Prostate gland (tissue), 2 donors: ENCODE data around the gene SMG1. TPM values are rescaled to one million over a fixed set of nuclear protein-coding genes. Genes with fewer than 3 reads are reported as not detected.

ENCODE experiments used
- DNase-seq: peaks from one replicate; pipeline ENCODE4 v3.0.0-alpha.2; 2019; ENCODE audit warnings: low spot score
- H3K27ac ChIP-seq, 2 donors: fragments of 200-600 bp; sonication (generic); 2 replicates each; pipeline ENCODE4 v1.5.1; 2017 to 2019
- H3K27me3 ChIP-seq: fragments of 200-600 bp; sonication (generic); replicated peaks from 2 replicates; pipeline ENCODE4 v1.5.1; 2019; ENCODE audit not compliant: insufficient read depth
- H3K36me3 ChIP-seq, 2 donors: fragments of 200-600 bp; sonication (generic); 1 replicate in 1 of 2; 2 replicates in 1 of 2; pipeline versions ENCODE4 v1.5.1 to v1.8.1; 2017 to 2019
- H3K4me1 ChIP-seq: fragments of 200-600 bp; sonication (generic); replicated peaks from 2 replicates; pipeline ENCODE4 v1.5.1; 2019
- H3K4me3 ChIP-seq, 2 donors: fragments of 200-600 bp; sonication (generic); 2 replicates each; pipeline ENCODE4 v1.5.1; 2017 to 2019
- H3K9me3 ChIP-seq: fragments of 200-600 bp; sonication (generic); 2 replicates; pipeline ENCODE4 v1.5.1; 2017
- POLR2A ChIP-seq: fragments of 450-650 bp; IDR thresholded peaks from one replicate; pipeline ENCODE4 v1.6.1; 2016; ENCODE audit warnings: antibody characterized with exemption, mild to moderate bottlenecking
- POLR2AphosphoS5 ChIP-seq: sonication (generic); formaldehyde crosslinking; IDR thresholded peaks from one replicate; pipeline ENCODE4 v1.6.1; 2017; ENCODE audit warnings: antibody characterized with exemption
- whole genome bisulfite sequencing: methylation state at CpG from one replicate; pipeline ENCODE4 v1.1.5; 2018; 5-methylcytosine and 5-hydroxymethylcytosine counted together
- intact Hi-C: fragments of 100-400 bp; cut with DNase I; formaldehyde crosslinking; loops from one replicate; pipeline ENCODE4 v1.14.2; 2022
- total RNA-seq, 2 donors: library from RNA; depleted of rRNA; stranded (reverse); fragments of >200 nt; gene quantifications; one replicate each; pipeline ENCODE4 v1.1.0, GENCODE V29; 2016
- TF ChIP-seq, protein P1 (sequence below), 4 experiments: fragments of 200-600 bp in 2 of 4; fragments of 450-650 bp in 2 of 4; sonication (generic) in 2 of 4; IDR thresholded peaks; 1 replicate in 3 of 4; 2 replicates in 1 of 4; pipeline ENCODE4 v1.5.1; 2016 to 2019; ENCODE audit warnings: antibody characterized with exemption in 4 of 4, mild to moderate bottlenecking in 2 of 4, moderate library complexity in 2 of 4

The SMG1 gene
- total RNA-seq, 2 donors from 2014 or later: 67.0 to 95.7 TPM

DNA sequence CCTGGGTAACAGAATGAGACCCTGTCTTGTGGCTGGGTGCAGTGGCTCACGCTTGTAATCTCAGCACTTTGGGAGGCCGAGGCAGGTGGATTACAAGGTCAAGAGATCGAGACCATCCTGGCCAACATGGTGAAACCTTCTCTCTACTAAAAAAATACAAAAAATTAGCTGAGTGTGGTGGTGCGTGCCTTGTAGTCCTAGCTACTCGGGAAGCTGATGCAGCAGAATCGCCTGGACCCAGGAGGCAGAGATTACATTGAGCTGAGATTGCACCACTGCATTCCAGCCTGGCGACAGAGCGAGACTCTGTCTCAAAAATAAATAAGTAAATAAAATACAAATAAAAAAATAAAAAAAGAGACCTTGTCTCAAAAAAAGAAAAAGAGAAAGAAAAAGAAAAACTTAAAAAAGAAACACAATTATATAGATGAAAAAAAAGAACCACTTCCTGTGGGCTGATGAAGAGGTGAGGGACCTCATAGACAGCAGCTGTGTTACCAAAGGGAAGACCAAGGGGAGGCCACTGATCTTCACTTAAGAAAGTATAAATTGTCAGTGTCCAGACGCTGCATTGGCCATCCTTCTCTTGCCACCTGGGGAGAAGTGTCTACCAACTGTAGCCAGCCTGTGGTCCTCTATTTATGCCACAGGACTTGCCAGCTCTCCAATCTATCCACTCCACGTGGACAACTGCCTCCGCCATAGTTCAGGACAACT lies 24.4 kb upstream of the SMG1 start:
- no peaks in the 10 kb centered on the region for H3K27me3 ChIP-seq
- intact Hi-C loops: no loop called here
- H3K4me1 ChIP-seq: no peaks in the 10 kb centered on the region
- no peaks in the 10 kb centered on the region for H3K36me3 ChIP-seq
- no peak overlapping the region for H3K27ac ChIP-seq
- 93% methylated on average over 11 of the region's 11 CpGs for WGBS
- TF ChIP-seq POLR2AphosphoS5: no peak
- TF ChIP-seq, protein P1, sequence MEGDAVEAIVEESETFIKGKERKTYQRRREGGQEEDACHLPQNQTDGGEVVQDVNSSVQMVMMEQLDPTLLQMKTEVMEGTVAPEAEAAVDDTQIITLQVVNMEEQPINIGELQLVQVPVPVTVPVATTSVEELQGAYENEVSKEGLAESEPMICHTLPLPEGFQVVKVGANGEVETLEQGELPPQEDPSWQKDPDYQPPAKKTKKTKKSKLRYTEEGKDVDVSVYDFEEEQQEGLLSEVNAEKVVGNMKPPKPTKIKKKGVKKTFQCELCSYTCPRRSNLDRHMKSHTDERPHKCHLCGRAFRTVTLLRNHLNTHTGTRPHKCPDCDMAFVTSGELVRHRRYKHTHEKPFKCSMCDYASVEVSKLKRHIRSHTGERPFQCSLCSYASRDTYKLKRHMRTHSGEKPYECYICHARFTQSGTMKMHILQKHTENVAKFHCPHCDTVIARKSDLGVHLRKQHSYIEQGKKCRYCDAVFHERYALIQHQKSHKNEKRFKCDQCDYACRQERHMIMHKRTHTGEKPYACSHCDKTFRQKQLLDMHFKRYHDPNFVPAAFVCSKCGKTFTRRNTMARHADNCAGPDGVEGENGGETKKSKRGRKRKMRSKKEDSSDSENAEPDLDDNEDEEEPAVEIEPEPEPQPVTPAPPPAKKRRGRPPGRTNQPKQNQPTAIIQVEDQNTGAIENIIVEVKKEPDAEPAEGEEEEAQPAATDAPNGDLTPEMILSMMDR (IDR thresholded peaks at IDR 0.05): no peak
- TF ChIP-seq POLR2A: no peak
- no peak overlapping the region for H3K4me3 ChIP-seq
- DNase-seq: no peak
- H3K9me3 ChIP-seq: no peaks in the 10 kb centered on the region

GRCh38 chr16:18948372-18949020 lies 22.3 kb upstream of the SMG1 start:
- Histone ChIP-seq H3K27me3 (no peaks in the 10 kb centered on the region), H3K4me3 (no peak overlapping the region), H3K9me3 (no peaks in the 10 kb centered on the region), H3K4me1 (no peaks in the 10 kb centered on the region), H3K36me3 (no peaks in the 10 kb centered on the region), H3K27ac (no peak overlapping the region)
- 90% methylated on average over 9 of the region's 9 CpGs for WGBS
- DNase-seq: no peak
- TF ChIP-seq, protein P1 (IDR thresholded peaks at IDR 0.05): no peak
- no peak for TF ChIP-seq POLR2AphosphoS5
- TF ChIP-seq POLR2A: no peak
- intact Hi-C loops: no loop called here

- Histone ChIP-seq H3K4me1 (no peaks in the 10 kb centered on the region), H3K27ac (no peak overlapping the region), H3K36me3 (no peaks in the 10 kb centered on the region), H3K9me3 (no peaks in the 10 kb centered on the region), H3K27me3 (no peaks in the 10 kb centered on the region), H3K4me3 (no peak overlapping the region)
- DNase-seq: no peak
- 76% methylated on average over 7 of the region's 7 CpGs for WGBS
- intact Hi-C loops: no loop called here
- TF ChIP-seq POLR2AphosphoS5 (no peak), POLR2A (no peak)
- TF ChIP-seq, protein P1 (IDR thresholded peaks at IDR 0.05): no peak
These were observed 19.0 kb upstream of the SMG1 start for GRCh38 chr16:18945233-18945632.

- no peak for DNase-seq
- TF ChIP-seq POLR2AphosphoS5: no peak
- TF ChIP-seq, protein P1 (IDR thresholded peaks at IDR 0.05): no peak
- no peak for TF ChIP-seq POLR2A
- Histone ChIP-seq H3K4me3 (no peak overlapping the region), H3K27ac (no peak overlapping the region), H3K36me3 (no peaks in the 10 kb centered on the region), H3K9me3 (no peaks in the 10 kb centered on the region), H3K4me1 (no peaks in the 10 kb centered on the region), H3K27me3 (no peaks in the 10 kb centered on the region)
- intact Hi-C loops: no loop called here
- WGBS: 87% methylated on average over 7 of the region's 7 CpGs
These were observed 17.2 kb upstream of the SMG1 start for GRCh38 chr16:18943414-18943813.

DNA sequence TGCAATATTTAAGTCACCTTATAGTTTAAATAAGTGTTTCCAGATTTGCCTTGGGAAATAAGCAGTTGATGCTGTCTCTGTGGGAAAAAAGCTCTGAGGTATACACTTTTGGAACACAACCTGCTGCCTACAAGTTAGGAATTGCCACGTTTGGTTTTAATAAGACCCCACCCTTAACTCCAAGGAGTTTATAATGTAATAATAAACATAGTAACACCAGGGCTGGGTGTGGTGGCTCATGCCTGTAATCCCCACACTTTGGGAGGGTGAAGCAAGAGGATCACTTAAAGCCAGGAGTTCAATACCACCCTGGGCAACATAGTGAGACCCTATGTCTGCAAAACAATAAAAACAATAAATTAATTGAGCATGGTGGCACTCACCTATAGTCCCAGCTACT lies 15.9 kb upstream of the SMG1 start:
- intact Hi-C loops: no loop called here
- 21% methylated on average over 1 of the region's 1 CpG for WGBS
- no peak for DNase-seq
- no peak overlapping the region for H3K27ac ChIP-seq
- TF ChIP-seq POLR2AphosphoS5: no peak
- TF ChIP-seq, protein P1 (IDR thresholded peaks at IDR 0.05): no peak
- no peak for TF ChIP-seq POLR2A
- no peaks in the 10 kb centered on the region for H3K4me1 ChIP-seq
- no peaks in the 10 kb centered on the region for H3K36me3 ChIP-seq
- no peaks in the 10 kb centered on the region for H3K27me3 ChIP-seq
- no peak overlapping the region for H3K4me3 ChIP-seq
- H3K9me3 ChIP-seq: no peaks in the 10 kb centered on the region
